ENCODE results near the gene BORCS6. TPM values are rescaled to one million over a fixed set of nuclear protein-coding genes. Genes with fewer than 3 reads are reported as not detected.

BORCS6 gene
- total RNA-seq, 1 experiment from 2014 or later: 6.8 TPM

- DNase-seq (ENCODE audit: low read depth): no peak
Measured at GRCh38 chr17:8142158-8142886, 47.7 kb downstream of the BORCS6 start.

GRCh38 chr17:8141741-8142140 is 48.2 kb downstream of the BORCS6 start:
- no peak for DNase-seq (ENCODE audit: low read depth)

GRCh38 chr17:8141045-8141444 is 48.9 kb downstream of the BORCS6 start:
- no peak for DNase-seq (ENCODE audit: low read depth)

GRCh38 chr17:8140065-8141029 is 49.6 kb downstream of the BORCS6 start:
- no peak for DNase-seq (ENCODE audit: low read depth)

GRCh38 chr17:8138672-8139371 is 51.2 kb downstream of the BORCS6 start:
- DNase-seq (ENCODE audit: low read depth): peak; percentile 97

- DNase-seq (ENCODE audit: low read depth): no peak
Measured at GRCh38 chr17:8138374-8138671, 51.7 kb downstream of the BORCS6 start.

Other genes starting within 250 kb of the BORCS6 start
- gene GUCY2D, start 187.6 kb downstream of the BORCS6 start, total RNA-seq (2014; rRNA removed; shearing (Covaris generic)): not detected in 2 replicates
- not detected in 2 replicates for gene ALOX15B, start 151.1 kb downstream of the BORCS6 start, total RNA-seq (2014; rRNA removed; shearing (Covaris generic))
- not detected in 2 replicates for gene ALOX12B, start 102.5 kb downstream of the BORCS6 start, total RNA-seq (2014; rRNA removed; shearing (Covaris generic))
- gene ALOXE3, start 71.7 kb downstream of the BORCS6 start, total RNA-seq (2014; rRNA removed; shearing (Covaris generic)): 0.44 TPM in 1 of 2 replicates, not detected in the other
- 0.22 and 0.94 TPM in 2 replicates for gene HES7, start 66.1 kb downstream of the BORCS6 start, total RNA-seq (2014; rRNA removed; shearing (Covaris generic))
- 10.6 and 18.4 TPM in 2 replicates for gene PER1, start 37.8 kb downstream of the BORCS6 start, total RNA-seq (2014; rRNA removed; shearing (Covaris generic))
- gene VAMP2, start 27.2 kb downstream of the BORCS6 start, total RNA-seq (2014; rRNA removed; shearing (Covaris generic)): 3.8 and 4.4 TPM in 2 replicates
- 27.5 and 31.5 TPM in 2 replicates for gene TMEM107, start 13.8 kb downstream of the BORCS6 start, total RNA-seq (2014; rRNA removed; shearing (Covaris generic))
- 78.7 and 123 TPM in 2 replicates for gene AURKB, start 20.4 kb upstream of the BORCS6 start, total RNA-seq (2014; rRNA removed; shearing (Covaris generic))
- 0.49 and 3.1 TPM in 2 replicates for gene CTC1, start 57.9 kb upstream of the BORCS6 start, total RNA-seq (2014; rRNA removed; shearing (Covaris generic))
- gene PFAS, start 59.1 kb upstream of the BORCS6 start, total RNA-seq (2014; rRNA removed; shearing (Covaris generic)): 14.5 and 22.9 TPM in 2 replicates
- 5.6 and 14.7 TPM in 2 replicates for gene RANGRF, start 98.5 kb upstream of the BORCS6 start, total RNA-seq (2014; rRNA removed; shearing (Covaris generic))
- 1.7 and 2.4 TPM in 2 replicates for gene SLC25A35, start 105.2 kb upstream of the BORCS6 start, total RNA-seq (2014; rRNA removed; shearing (Covaris generic))
- gene ARHGEF15, start 120.1 kb upstream of the BORCS6 start, total RNA-seq (2014; rRNA removed; shearing (Covaris generic)): not detected in 2 replicates
- not detected in 2 replicates for gene ODF4, start 149.7 kb upstream of the BORCS6 start, total RNA-seq (2014; rRNA removed; shearing (Covaris generic))
- 2,231 and 3,155 TPM in 2 replicates for gene RPL26, start 193.0 kb upstream of the BORCS6 start, total RNA-seq (2014; rRNA removed; shearing (Covaris generic))
- 0.10 TPM in 1 of 2 replicates, not detected in the other for gene RNF222, start 207.6 kb upstream of the BORCS6 start, total RNA-seq (2014; rRNA removed; shearing (Covaris generic))
- 39.5 and 43.7 TPM in 2 replicates for gene NDEL1, start 245.7 kb upstream of the BORCS6 start, total RNA-seq (2014; rRNA removed; shearing (Covaris generic))

All from M059J (cell line).